DOHH2 (cell line): ENCODE results near the gene TCERG1L.

ENCODE experiments used
- EZH2phosphoT487 ChIP-seq: fragments of 200-600 bp; sonication (generic); IDR thresholded peaks from 2 replicates; pipeline ENCODE4 v1.6.1; 2017; ENCODE audit warnings: borderline replicate concordance, mild to moderate bottlenecking, antibody characterized with exemption, low read length, moderate library complexity, mixed read lengths
- TF ChIP-seq, protein P1 (sequence below): fragments of 200-600 bp; sonication (generic); IDR thresholded peaks from one replicate; pipeline ENCODE4 v1.5.1; 2014; ENCODE audit warnings: antibody characterized with exemption, mild to moderate bottlenecking, low read depth, low read length; ENCODE audit not compliant: poor library complexity, severe bottlenecking

DNA sequence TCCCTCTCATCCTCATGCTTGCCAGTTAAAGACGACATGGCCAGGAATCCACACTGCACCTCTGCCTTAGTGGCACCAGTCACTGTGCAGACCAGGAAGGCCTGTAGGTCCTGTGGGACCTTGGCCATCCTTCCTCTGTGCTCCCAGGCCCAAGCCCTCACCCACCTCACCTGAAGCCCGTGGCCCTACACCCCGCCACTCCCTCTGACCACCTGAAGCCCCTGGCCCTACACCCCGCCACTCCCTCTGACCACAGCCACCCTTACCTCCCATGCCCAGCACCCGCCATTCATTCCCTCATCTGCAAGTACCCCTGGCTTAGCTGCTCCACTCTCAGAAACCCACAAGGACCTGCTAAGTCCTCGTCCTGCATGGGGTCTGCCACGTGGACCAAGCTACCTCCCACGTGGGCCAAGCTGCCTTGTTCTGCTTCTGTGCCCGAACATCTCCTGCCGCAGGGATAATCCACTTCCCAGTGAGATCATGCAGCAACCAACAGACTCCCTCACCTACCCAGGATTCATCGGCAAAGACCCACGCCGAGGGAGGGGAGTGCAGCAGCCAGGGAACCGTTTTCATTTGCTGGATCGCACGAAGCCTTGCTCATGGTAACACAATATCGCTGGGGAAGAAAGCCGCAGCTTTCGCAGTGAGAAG lies 151.2 kb downstream of the TCERG1L start:
- TF ChIP-seq, protein P1, sequence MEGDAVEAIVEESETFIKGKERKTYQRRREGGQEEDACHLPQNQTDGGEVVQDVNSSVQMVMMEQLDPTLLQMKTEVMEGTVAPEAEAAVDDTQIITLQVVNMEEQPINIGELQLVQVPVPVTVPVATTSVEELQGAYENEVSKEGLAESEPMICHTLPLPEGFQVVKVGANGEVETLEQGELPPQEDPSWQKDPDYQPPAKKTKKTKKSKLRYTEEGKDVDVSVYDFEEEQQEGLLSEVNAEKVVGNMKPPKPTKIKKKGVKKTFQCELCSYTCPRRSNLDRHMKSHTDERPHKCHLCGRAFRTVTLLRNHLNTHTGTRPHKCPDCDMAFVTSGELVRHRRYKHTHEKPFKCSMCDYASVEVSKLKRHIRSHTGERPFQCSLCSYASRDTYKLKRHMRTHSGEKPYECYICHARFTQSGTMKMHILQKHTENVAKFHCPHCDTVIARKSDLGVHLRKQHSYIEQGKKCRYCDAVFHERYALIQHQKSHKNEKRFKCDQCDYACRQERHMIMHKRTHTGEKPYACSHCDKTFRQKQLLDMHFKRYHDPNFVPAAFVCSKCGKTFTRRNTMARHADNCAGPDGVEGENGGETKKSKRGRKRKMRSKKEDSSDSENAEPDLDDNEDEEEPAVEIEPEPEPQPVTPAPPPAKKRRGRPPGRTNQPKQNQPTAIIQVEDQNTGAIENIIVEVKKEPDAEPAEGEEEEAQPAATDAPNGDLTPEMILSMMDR = no peak
- TF ChIP-seq EZH2phosphoT487 = no peak
